GM13977 (cell line): ENCODE results near the gene CCDC88C.

Source experiments
- DNase-seq: peaks from one replicate; pipeline ENCODE4 v3.0.0; 2012; ENCODE audit warnings: low spot score
- in situ Hi-C: fragments of 300-500 bp; cut with MboI; formaldehyde crosslinking; loops from one replicate; pipeline ENCODE4 v1.12.0; 2022; ENCODE audit warnings: low sequenced_read_pairs, low pct_unique_long_range_greater_than_20kb, mixed read lengths, inconsistent platforms; ENCODE audit not compliant: unreplicated experiment
- TF ChIP-seq, protein P1 (sequence below): IDR thresholded peaks from 2 replicates; pipeline ENCODE4 v1.5.1; 2012; ENCODE audit warnings: mild to moderate bottlenecking, control low read depth; ENCODE audit not compliant: insufficient read depth; ENCODE audit errors: extremely low read depth, missing control alignments

CCDC88C gene

DNA sequence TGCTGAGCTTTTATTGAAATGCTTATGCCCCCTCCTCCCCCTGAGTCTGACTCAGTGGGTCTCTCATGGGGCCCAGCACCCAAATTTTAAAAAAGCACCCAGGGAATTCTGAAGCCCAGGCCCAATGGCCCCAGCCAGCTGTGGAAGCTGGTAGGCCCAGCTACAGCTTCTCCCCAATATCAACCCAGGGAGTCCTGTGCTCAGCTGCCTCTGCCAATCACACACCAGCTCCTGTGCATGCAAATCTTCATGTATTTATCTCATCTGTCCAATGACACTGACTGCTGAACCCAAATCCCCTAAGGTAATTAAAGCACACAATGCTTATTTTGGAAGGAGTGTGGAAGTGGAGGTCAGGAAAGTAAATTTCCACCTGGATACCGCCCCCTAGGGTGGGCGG lies 76.3 kb downstream of the CCDC88C start:
- in situ Hi-C loops: no loop called here
- DNase-seq: no peak
- TF ChIP-seq, protein P1, sequence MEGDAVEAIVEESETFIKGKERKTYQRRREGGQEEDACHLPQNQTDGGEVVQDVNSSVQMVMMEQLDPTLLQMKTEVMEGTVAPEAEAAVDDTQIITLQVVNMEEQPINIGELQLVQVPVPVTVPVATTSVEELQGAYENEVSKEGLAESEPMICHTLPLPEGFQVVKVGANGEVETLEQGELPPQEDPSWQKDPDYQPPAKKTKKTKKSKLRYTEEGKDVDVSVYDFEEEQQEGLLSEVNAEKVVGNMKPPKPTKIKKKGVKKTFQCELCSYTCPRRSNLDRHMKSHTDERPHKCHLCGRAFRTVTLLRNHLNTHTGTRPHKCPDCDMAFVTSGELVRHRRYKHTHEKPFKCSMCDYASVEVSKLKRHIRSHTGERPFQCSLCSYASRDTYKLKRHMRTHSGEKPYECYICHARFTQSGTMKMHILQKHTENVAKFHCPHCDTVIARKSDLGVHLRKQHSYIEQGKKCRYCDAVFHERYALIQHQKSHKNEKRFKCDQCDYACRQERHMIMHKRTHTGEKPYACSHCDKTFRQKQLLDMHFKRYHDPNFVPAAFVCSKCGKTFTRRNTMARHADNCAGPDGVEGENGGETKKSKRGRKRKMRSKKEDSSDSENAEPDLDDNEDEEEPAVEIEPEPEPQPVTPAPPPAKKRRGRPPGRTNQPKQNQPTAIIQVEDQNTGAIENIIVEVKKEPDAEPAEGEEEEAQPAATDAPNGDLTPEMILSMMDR: no peak

GRCh38 chr14:91339671-91340369 lies 77.8 kb downstream of the CCDC88C start:
- no peak for DNase-seq
- in situ Hi-C loops: no loop called here
- TF ChIP-seq, protein P1: no peak

DNA sequence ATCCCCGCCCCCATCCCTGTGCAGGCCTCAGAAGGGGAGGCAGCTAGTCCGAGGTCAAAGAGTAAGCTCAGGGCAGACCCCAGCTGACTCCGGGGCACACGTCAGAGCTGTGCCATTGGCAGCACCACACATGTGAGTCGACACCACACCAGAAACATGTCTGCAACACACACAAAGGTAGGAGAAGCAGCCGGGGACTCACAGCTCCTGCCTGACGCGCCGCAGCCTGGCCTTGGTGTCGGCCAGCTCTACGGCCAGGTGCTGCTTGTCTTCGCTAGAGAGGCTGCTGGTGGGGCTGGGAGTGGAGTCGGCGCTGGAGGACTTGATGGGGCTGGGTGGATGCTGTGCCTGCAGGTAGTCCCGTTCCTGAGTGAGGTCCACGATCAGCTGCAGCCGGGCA lies 78.5 kb downstream of the CCDC88C start:
- no peak for DNase-seq
- in situ Hi-C loops: no loop called here
- TF ChIP-seq, protein P1: no peak

DNA sequence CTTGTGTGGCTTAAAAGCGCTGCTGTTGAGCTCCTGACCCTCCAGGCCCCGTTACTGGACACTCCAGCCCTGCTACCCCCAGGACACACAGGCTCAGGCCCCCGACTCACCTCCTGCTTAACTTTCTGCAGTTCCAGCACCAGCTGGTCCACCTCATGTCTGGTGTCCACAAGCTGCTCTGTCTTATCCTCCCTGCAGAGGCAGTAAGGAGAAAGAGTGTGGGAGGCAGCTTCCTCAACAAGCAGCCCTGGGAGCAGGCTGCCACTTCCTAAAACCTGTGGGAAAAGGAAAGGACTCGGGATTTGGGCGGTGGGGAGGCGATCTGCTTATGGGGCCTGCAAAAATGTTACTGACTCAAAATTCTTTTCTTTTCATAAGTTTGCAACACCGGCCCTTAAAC lies 79.2 kb downstream of the CCDC88C start:
- DNase-seq: no peak
- in situ Hi-C loops: no loop called here
- TF ChIP-seq, protein P1: no peak

GRCh38 chr14:91337699-91338335 lies 79.8 kb downstream of the CCDC88C start:
- TF ChIP-seq, protein P1: no peak

GRCh38 chr14:91336093-91336450 lies 81.5 kb downstream of the CCDC88C start:
- no peak for DNase-seq
- TF ChIP-seq, protein P1: no peak
- in situ Hi-C loops: no loop called here

More at GRCh38 chr14:91337699-91338335, 79.8 kb downstream of the CCDC88C start:
- in situ Hi-C loops: no loop called here
- DNase-seq: no peak
